ENCODE results near the gene PRDX6. TPM values are rescaled to one million over a fixed set of nuclear protein-coding genes. Genes with fewer than 3 reads are reported as not detected.

Gene PRDX6
- total and polyA plus RNA-seq, 2 of the 8 experiments (the other 6 are each of a cell fraction or from before 2014, with no cell fraction given), result 348 to 677 TPM

DNA sequence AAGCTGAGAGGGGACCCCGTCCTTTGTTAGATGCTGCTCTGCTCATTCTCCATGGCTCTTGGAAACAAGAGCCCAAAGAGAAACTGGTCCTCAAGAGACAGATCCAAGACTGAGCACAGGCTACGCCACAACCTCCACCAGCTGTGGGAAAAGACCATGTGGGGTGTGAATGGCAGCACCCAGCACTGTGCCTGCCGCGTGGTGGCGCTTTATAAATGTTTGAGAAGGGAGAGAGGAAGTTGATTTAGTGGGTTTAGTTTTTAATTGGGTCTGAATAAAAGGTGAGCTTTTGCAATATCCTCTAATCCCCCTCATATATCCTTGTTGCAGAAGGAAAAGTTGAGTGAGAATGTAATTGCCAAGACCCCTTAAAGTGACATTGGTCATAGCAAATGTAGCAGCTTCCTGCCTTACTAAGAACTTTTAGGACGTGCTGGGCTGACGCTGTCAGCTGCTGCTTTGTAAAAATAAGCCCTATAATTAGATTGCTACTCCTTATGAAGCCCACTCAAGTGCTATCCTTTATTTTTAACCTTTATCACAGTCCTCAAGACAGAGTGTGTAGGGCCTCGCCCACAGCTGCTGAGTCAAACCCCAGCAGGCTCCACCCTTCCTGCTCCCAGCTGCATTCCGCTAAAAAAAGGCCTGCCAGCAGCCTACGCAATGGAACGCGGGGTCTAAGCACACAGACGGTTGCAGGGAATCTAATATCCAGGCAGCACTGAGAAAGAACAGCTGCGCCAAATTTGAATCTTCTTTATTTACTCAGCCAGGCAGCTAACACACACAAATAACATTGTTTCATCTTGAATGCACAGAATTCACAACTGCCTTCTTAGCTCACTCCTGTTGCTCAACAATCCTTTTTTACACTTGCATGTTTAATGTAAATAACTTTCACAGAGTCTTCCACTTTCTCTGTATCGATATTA, 47.4 kb upstream of the PRDX6 start (continued):
- TF ChIP-seq, protein P1, sequence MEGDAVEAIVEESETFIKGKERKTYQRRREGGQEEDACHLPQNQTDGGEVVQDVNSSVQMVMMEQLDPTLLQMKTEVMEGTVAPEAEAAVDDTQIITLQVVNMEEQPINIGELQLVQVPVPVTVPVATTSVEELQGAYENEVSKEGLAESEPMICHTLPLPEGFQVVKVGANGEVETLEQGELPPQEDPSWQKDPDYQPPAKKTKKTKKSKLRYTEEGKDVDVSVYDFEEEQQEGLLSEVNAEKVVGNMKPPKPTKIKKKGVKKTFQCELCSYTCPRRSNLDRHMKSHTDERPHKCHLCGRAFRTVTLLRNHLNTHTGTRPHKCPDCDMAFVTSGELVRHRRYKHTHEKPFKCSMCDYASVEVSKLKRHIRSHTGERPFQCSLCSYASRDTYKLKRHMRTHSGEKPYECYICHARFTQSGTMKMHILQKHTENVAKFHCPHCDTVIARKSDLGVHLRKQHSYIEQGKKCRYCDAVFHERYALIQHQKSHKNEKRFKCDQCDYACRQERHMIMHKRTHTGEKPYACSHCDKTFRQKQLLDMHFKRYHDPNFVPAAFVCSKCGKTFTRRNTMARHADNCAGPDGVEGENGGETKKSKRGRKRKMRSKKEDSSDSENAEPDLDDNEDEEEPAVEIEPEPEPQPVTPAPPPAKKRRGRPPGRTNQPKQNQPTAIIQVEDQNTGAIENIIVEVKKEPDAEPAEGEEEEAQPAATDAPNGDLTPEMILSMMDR (IDR thresholded peaks at IDR 0.05; ENCODE audit: control extremely low read depth in 1 of 3, insufficient read depth in 1 of 3, low read depth in 1 of 3, low read length in 3 of 3), result peak; percentile 57 to 74 (median 74)

All from H1 (cell line).